HFFc6 (cell line): ENCODE results near the gene GBX1. TPM values are rescaled to one million over a fixed set of nuclear protein-coding genes. Genes with fewer than 3 reads are reported as not detected.

ENCODE experiments used
- DNase-seq: peaks from one replicate; pipeline ENCODE4 v3.0.0-alpha.2; 2018
- H3K27ac Mint-ChIP-seq: 2 replicates; pipeline ENCODE4 v1.8.0; 2020; ENCODE audit warnings: mild to moderate bottlenecking, mixed read lengths
- H3K27me3 Mint-ChIP-seq: 2 replicates; pipeline ENCODE4 v1.8.0; 2021; ENCODE audit warnings: mild to moderate bottlenecking, moderate library complexity, mixed read lengths; ENCODE audit not compliant: insufficient read depth
- H3K36me3 Mint-ChIP-seq: 2 replicates; pipeline ENCODE4 v1.8.0; 2021; ENCODE audit warnings: low read depth, mixed read lengths
- H3K4me1 Mint-ChIP-seq: 2 replicates; pipeline ENCODE4 v1.8.0; 2020; ENCODE audit warnings: low read depth, mixed read lengths
- H3K4me3 Mint-ChIP-seq: 2 replicates; pipeline ENCODE4 v1.8.0; 2020; ENCODE audit warnings: mild to moderate bottlenecking, moderate library complexity, mixed read lengths
- H3K9me3 Mint-ChIP-seq: 2 replicates; pipeline ENCODE4 v1.8.0; 2020; ENCODE audit warnings: mild to moderate bottlenecking, mixed read lengths
- CTCF ChIP-seq: fragments of 200-600 bp; sonication (generic); IDR thresholded peaks from 2 replicates; pipeline ENCODE4 v1.5.0; 2021; ENCODE audit warnings: antibody characterized with exemption, mild to moderate bottlenecking
- total RNA-seq, 6 experiments: library from RNA; stranded (reverse); fragmentation: NEBNext Ultra II Directional; extraction: Animal tissue kit (Norgen Biotek cat#: 25700); gene quantifications; 2 replicates in 1 of 6; 3 replicates in 5 of 6; pipeline ENCODE4 v1.2.3, GENCODE V29; 2021

Gene GBX1
- total RNA-seq, 6 experiments from 2014 or later: not detected

GRCh38 chr7:151178831-151179230 lies 11.3 kb upstream of the GBX1 start:
- Mint-ChIP-seq H3K9me3 (no peaks in the 10 kb centered on the region), H3K27ac (no peak overlapping the region), H3K27me3 (peaks cover 41% of the 10 kb centered on the region), H3K4me3 (no peak overlapping the region), H3K4me1 (no peaks in the 10 kb centered on the region), H3K36me3 (no peaks in the 10 kb centered on the region)
- TF ChIP-seq CTCF: no peak
- no peak for DNase-seq

GRCh38 chr7:151178236-151178635 lies 10.7 kb upstream of the GBX1 start:
- Mint-ChIP-seq H3K9me3 (no peaks in the 10 kb centered on the region), H3K4me1 (no peaks in the 10 kb centered on the region), H3K36me3 (no peaks in the 10 kb centered on the region), H3K27me3 (peaks cover 38% of the 10 kb centered on the region), H3K27ac (no peak overlapping the region), H3K4me3 (no peak overlapping the region)
- DNase-seq: no peak
- no peak for TF ChIP-seq CTCF

GRCh38 chr7:151177310-151177709 lies 9.8 kb upstream of the GBX1 start:
- no peak overlapping the region for H3K4me3 Mint-ChIP-seq
- peaks cover 4% of the 10 kb centered on the region for H3K4me1 Mint-ChIP-seq
- H3K9me3 Mint-ChIP-seq: no peaks in the 10 kb centered on the region
- no peak overlapping the region for H3K27ac Mint-ChIP-seq
- TF ChIP-seq CTCF: no peak
- no peak for DNase-seq
- H3K36me3 Mint-ChIP-seq: no peaks in the 10 kb centered on the region
- H3K27me3 Mint-ChIP-seq: peaks cover 38% of the 10 kb centered on the region

- Mint-ChIP-seq H3K27me3 (peaks cover 41% of the 10 kb centered on the region), H3K36me3 (no peaks in the 10 kb centered on the region), H3K9me3 (no peaks in the 10 kb centered on the region), H3K4me3 (no peak overlapping the region), H3K27ac (no peak overlapping the region), H3K4me1 (peaks cover 7% of the 10 kb centered on the region)
- DNase-seq: no peak
- TF ChIP-seq CTCF: no peak
These were observed 8.9 kb upstream of the GBX1 start for GRCh38 chr7:151176401-151176800.

GRCh38 chr7:151175793-151176311 lies 8.4 kb upstream of the GBX1 start:
- no peak overlapping the region for H3K4me3 Mint-ChIP-seq
- H3K27me3 Mint-ChIP-seq: peaks cover 45% of the 10 kb centered on the region
- no peaks in the 10 kb centered on the region for H3K9me3 Mint-ChIP-seq
- H3K36me3 Mint-ChIP-seq: no peaks in the 10 kb centered on the region
- TF ChIP-seq CTCF: peak; percentile 26; the same call in 1 of the 2 replicates
- H3K27ac Mint-ChIP-seq: no peak overlapping the region
- no peak for DNase-seq
- H3K4me1 Mint-ChIP-seq: peaks cover 7% of the 10 kb centered on the region
